ENCODE results near the gene PMEL.

Gene PMEL

GRCh38 chr12:55955800-55956508 lies 9.9 kb downstream of the PMEL start:
- in situ Hi-C loops (cut with MboI; ENCODE audit: low pct_unique_long_range_greater_than_20kb, low sequenced_read_pairs): no loop called here
- DNase-seq: peak; percentile 46

DNA sequence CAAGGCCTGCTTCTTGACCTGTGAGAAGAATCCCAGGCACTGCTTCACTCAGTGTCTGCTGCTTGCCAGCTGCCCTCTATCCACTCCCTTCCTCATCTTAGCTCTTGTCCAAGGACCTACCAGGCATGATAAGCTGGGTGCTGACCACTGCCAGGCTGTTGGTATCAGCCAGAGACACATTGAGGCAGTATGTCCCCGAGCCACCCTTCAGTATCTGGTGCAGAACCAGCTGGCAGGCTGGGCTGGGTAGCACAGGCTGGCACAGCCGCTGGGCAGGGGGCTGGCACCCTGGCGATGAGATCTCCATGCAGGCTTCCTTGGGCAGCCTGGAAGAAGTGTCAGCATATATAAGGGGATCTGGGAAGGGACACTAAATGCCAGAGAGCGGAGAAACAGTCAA lies 10.5 kb downstream of the PMEL start:
- in situ Hi-C loops (cut with MboI; ENCODE audit: low pct_unique_long_range_greater_than_20kb, low sequenced_read_pairs): no loop called here

GRCh38 chr12:55946553-55946952 lies 19.3 kb downstream of the PMEL start:
- in situ Hi-C loops (cut with MboI; ENCODE audit: low pct_unique_long_range_greater_than_20kb, low sequenced_read_pairs): no loop called here
- DNase-seq: no peak

More for the DNA sequence above, 10.5 kb downstream of the PMEL start:
- no peak for DNase-seq

GRCh38 chr12:55942577-55943136 lies 23.2 kb downstream of the PMEL start:
- no peak for DNase-seq
- in situ Hi-C loops (cut with MboI; ENCODE audit: low pct_unique_long_range_greater_than_20kb, low sequenced_read_pairs): no loop called here

DNA sequence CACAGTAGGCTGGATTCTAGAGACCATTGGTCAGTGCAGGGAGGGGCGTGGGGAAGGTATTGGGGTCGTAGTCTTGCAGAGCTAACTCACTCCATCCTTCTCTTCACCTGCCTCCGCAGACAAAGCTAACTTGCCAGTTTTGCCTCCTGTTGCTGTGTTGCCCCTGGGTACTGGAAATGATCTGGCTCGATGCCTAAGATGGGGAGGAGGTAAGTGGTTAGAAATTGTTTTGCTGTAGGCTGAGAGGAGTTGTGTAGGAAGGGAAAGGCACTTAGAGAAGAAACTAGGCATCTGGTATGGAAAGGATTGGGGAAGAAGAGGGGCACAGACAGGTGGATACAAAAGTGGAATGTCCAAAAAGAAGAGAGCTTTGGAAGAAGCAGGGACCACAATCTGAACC lies 23.8 kb downstream of the PMEL start:
- DNase-seq: no peak
- in situ Hi-C loops (cut with MboI; ENCODE audit: low pct_unique_long_range_greater_than_20kb, low sequenced_read_pairs): no loop called here

DNA sequence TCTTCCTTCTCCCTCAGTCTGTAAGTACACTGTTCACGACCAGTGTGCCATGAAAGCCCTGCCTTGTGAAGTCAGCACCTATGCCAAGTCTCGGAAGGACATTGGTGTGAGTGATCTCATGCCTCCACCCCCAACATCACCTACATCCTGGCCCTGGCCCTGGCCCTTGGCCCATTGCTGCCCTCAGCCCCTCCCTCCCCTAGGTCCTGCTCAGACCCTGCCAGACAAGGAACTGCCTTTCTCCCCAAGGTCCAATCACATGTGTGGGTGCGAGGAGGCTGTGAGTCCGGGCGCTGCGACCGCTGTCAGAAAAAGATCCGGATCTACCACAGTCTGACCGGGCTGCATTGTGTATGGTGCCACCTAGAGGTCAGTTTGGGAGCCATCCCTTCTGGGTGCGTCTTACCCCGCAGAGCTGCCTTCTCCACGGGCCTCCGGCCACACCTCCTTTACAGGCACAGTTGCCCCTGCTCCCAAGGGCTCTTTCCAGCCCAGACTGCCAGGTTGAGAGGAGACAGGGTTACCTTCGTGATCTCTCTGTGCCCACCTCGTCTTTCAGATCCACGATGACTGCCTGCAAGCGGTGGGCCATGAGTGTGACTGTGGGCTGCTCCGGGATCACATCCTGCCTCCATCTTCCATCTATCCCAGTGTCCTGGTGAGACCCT lies 25.6 kb downstream of the PMEL start:
- in situ Hi-C loops (cut with MboI; ENCODE audit: low pct_unique_long_range_greater_than_20kb, low sequenced_read_pairs): no loop called here
- DNase-seq: peak; percentile 88

- in situ Hi-C loops (cut with MboI; ENCODE audit: low pct_unique_long_range_greater_than_20kb, low sequenced_read_pairs): no loop called here
- DNase-seq: no peak
These were observed 26.9 kb downstream of the PMEL start for GRCh38 chr12:55938826-55939501.

DNA sequence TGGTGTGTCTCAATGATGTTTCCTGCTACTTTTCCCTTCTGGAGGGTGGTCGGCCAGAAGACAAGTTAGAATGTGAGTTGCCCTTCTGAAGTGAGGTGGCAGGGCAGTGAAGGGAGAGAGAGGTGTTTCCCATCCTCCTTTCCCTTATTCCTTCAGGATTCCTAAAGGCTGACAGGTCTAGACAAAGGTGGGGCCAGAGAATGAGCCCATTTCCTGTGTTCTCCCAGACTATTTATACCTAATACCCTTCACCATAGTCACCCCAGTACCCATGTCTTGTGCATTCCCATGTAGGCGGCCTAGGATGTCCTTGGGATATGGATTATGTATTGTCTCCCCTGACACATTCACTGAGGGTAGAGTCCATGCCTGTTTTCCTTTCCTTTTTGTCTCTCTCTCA lies 27.9 kb downstream of the PMEL start:
- DNase-seq: no peak
- in situ Hi-C loops (cut with MboI; ENCODE audit: low pct_unique_long_range_greater_than_20kb, low sequenced_read_pairs): no loop called here

GRCh38 chr12:55935738-55936151 lies 30.1 kb downstream of the PMEL start:
- DNase-seq: no peak
- in situ Hi-C loops (cut with MboI; ENCODE audit: low pct_unique_long_range_greater_than_20kb, low sequenced_read_pairs): no loop called here

DNA sequence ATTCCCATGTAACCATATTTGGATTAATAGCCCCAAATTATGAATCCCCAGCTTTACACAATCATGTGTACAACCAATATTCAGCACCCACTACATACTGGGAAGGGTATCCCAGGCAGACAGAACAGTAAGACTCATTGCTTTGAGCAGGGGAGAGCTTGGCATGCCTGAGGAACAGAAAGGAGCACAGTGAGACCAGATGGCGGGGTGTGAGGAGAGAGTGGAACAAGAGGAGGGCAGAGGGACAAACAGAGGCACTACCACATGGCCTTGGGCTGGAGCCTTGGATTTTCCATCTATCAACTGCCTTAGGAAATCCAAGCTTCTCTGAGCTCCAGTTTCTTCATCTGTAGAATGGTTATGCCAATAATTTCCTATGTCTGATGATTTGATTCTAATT lies 31.1 kb downstream of the PMEL start:
- DNase-seq: no peak
- in situ Hi-C loops (cut with MboI; ENCODE audit: low pct_unique_long_range_greater_than_20kb, low sequenced_read_pairs): no loop called here

- DNase-seq: no peak
- in situ Hi-C loops (cut with MboI; ENCODE audit: low pct_unique_long_range_greater_than_20kb, low sequenced_read_pairs): no loop called here
These were observed 31.8 kb downstream of the PMEL start for GRCh38 chr12:55933799-55934742.

DNA sequence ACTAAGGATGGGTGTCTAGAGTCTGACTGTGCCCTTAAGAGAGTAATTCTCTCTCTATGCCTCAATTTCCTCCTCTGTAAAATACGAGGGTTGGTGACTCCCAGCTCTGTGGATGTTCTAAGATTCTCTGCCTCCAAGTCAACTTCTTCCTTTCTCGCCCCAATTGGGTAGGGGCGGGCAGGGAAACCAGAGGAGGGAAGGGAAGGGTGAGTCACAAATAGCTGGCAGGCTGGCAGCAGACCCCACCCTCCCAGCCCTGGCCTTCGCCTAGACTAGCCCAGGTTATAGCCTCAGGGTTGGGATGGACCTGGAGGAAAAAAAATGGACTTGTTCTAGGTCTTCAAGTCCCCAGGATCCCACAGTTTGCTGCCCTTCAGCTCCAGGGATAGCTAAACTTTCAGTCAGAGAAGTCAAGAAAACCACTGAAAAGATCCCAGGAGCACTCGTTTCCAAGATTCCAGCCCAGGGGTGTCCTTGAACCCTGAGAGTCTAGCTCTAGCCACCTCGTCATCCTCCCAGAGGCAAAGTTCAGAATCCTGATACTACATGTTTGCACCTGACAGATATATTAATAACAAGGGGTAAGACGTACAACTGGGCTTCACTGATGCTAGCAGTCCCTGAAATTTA lies 32.6 kb downstream of the PMEL start:
- in situ Hi-C loops (cut with MboI; ENCODE audit: low pct_unique_long_range_greater_than_20kb, low sequenced_read_pairs): no loop called here
- peak; percentile 22 for DNase-seq

DNA sequence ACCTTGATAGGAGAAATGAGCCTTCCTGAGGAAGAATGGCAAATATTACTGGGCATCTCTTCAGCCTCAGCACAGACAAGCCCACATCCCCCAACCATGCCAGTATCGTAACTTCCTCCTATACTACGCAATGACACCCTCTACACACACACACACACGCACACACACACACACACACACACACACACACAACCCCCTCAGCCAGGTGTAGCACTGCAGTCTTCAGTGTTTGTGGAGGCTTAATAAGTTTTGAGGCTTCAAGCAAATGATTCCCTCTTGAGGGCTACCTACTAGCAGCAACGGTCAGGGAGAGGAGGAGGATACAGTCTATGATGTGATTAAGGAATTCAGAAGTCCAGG lies 33.3 kb downstream of the PMEL start:
- peak; percentile 74 for DNase-seq
- in situ Hi-C loops (cut with MboI; ENCODE audit: low pct_unique_long_range_greater_than_20kb, low sequenced_read_pairs): no loop called here

DNA sequence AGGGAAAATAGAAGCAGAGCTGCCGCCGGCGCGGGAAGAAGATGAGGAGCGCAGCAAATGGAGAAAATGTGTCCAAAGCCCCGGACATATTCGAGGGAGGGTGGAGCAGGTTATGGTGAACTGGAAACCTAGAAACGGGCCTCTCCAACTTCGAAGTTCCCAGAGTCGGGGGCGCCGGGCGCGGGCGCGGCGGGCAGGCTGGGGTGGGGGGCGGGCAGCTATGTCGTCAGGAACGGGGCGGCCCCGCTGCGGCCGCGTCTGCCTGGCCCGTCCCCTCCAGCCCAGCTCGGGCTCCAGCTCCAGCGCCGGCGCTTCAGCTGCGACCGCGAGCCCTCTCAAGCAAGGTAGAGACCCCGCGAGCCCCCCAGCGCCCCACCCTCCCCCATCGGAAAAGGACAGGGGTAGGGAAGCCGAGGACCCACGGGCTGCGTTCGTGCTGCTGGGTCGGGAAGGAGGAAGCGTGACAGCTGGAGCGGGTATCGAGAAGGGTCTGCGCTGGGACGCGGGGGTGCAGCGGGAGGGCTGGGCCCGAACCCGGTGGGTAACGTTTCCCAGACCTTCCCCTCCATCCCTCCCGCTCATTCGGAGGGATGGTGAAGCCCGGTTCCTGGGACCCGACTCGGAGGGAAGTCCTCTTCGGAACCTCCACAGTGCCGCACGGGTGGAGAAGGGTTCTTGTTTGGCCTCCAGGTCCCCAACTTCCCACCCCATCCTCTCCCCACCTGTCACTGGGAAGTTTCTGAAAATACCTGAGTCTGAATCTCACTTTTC lies 33.9 kb downstream of the PMEL start:
- DNase-seq: no peak
- in situ Hi-C loops (cut with MboI; ENCODE audit: low pct_unique_long_range_greater_than_20kb, low sequenced_read_pairs): no loop called here

DNA sequence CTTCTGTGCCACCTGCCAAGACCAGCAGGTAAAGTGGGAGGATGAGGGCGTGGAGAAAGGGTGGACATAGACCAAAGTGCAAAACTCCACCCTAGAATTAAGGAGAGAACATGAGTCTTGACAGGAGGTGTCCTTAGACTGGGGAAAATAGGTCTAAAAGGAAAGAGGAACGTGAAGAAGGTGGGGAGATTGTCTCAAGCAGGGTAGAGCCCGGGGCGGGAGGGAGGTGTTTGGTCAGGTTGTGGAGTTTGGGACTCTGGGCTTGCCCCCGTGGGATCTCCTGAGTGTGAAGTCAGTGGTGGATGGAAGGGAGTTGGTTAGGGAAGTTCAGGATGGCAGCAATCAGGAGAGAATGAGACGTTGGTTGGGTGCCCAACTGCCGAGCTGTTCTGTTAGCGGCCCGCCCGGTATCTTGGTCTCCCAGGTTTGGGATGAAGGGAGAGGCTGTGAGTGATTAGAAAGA lies 34.5 kb downstream of the PMEL start:
- in situ Hi-C loops (cut with MboI; ENCODE audit: low pct_unique_long_range_greater_than_20kb, low sequenced_read_pairs): no loop called here

GRCh38 chr12:55930771-55931316 lies 35.0 kb downstream of the PMEL start, which contains the start of gene DGKA:
Gene DGKA (plus strand): TSS chr12:55931162. CDS start chr12:55936504, 5,342 bp downstream.
- in situ Hi-C loops (cut with MboI; ENCODE audit: low pct_unique_long_range_greater_than_20kb, low sequenced_read_pairs): no loop called here
- DNase-seq: peak; percentile 88

More for the DNA sequence above, 34.5 kb downstream of the PMEL start:
- no peak for DNase-seq

DNA sequence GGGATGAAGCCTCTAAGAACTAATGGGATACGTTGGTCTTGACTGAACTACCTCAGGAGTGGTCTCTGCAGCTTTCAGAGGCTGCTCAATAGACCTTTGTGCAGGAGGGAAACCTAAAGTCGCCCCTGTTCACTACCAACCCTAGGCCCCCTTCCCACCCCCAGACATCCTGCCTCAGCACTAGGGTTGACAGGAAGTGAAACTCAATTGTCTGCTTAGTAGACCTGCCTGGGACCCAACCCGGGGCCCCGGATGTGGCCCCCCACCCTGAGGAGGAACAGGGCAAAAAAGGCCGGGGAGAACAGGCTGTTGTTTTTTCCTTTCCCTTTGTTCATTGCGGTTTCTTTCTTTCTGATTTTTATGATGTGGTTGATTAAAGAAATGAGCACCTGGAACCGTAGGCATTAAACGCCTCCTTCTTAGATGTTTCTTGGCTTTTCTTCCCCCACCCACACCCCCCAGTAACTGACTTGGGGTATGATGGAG lies 36.5 kb downstream of the PMEL start:
- in situ Hi-C loops (cut with MboI; ENCODE audit: low pct_unique_long_range_greater_than_20kb, low sequenced_read_pairs): no loop called here
- peak; percentile 24 for DNase-seq

All from KBM-7 (cell line).